Measurements from ENCODE around the gene PAPPA2.

DNA sequence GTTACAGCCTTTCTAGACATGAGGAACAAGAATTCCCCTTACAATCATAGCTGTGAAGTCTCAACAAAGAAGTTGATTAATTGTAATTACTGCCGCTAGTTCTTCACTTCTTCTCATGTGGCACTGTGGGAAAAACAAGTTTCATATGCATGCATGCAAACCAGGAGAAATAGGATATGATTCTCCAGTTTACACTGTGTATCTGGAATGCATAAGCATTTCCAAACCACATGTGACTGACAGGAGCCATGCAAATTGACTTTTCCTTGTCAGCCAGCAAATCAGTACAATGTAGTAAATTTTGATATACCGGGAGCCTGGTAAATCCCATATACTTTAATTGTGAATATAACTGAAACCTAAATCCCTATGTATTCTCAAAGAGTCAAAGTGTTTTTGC, 279.3 kb downstream of the PAPPA2 start:
- no peak for TF ChIP-seq EP300 (IDR thresholded peaks at IDR 0.05; ENCODE audit: borderline replicate concordance)
- no peak for TF ChIP-seq ZBTB7A (IDR thresholded peaks at IDR 0.05; ENCODE audit: low read depth)
- no peak for TF ChIP-seq CREB1 (IDR thresholded peaks at IDR 0.05; ENCODE audit: low read depth)
- TF ChIP-seq, protein P1, sequence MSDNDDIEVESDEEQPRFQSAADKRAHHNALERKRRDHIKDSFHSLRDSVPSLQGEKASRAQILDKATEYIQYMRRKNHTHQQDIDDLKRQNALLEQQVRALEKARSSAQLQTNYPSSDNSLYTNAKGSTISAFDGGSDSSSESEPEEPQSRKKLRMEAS (IDR thresholded peaks at IDR 0.05): no peak
- TF ChIP-seq, protein P2, sequence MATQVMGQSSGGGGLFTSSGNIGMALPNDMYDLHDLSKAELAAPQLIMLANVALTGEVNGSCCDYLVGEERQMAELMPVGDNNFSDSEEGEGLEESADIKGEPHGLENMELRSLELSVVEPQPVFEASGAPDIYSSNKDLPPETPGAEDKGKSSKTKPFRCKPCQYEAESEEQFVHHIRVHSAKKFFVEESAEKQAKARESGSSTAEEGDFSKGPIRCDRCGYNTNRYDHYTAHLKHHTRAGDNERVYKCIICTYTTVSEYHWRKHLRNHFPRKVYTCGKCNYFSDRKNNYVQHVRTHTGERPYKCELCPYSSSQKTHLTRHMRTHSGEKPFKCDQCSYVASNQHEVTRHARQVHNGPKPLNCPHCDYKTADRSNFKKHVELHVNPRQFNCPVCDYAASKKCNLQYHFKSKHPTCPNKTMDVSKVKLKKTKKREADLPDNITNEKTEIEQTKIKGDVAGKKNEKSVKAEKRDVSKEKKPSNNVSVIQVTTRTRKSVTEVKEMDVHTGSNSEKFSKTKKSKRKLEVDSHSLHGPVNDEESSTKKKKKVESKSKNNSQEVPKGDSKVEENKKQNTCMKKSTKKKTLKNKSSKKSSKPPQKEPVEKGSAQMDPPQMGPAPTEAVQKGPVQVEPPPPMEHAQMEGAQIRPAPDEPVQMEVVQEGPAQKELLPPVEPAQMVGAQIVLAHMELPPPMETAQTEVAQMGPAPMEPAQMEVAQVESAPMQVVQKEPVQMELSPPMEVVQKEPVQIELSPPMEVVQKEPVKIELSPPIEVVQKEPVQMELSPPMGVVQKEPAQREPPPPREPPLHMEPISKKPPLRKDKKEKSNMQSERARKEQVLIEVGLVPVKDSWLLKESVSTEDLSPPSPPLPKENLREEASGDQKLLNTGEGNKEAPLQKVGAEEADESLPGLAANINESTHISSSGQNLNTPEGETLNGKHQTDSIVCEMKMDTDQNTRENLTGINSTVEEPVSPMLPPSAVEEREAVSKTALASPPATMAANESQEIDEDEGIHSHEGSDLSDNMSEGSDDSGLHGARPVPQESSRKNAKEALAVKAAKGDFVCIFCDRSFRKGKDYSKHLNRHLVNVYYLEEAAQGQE (IDR thresholded peaks at IDR 0.05; ENCODE audit: low read depth): no peak

Measured in Ishikawa (cell line).